AML-193 (cell line): Measurements from ENCODE around the gene GLRA2.

ENCODE experiments used
- DNase-seq, 2 experiments: peaks; one replicate each; lab custom pipeline; 2025; lab: John Stamatoyannopoulos, UW

The GLRA2 gene

GRCh38 chrX:14529290-14529989 is at the start of gene GLRA2:
Gene GLRA2 (plus strand): TSS chrX:14529536. CDS start chrX:14530058, 522 bp downstream.
- DNase-seq = no peak

GRCh38 chrX:14489437-14489836 is 39.9 kb upstream of the GLRA2 start:
- no peak for DNase-seq

GRCh38 chrX:14491689-14492088 is 37.6 kb upstream of the GLRA2 start:
- no peak for DNase-seq

GRCh38 chrX:14496674-14497073 is 32.7 kb upstream of the GLRA2 start:
- no peak for DNase-seq

- DNase-seq = no peak
These were observed 32.1 kb upstream of the GLRA2 start for GRCh38 chrX:14497184-14497666.

- DNase-seq = no peak
These were observed 28.0 kb upstream of the GLRA2 start for GRCh38 chrX:14501327-14501726.

GRCh38 chrX:14504960-14505538 is 24.3 kb upstream of the GLRA2 start:
- no peak for DNase-seq

- DNase-seq = no peak
These were observed 23.7 kb upstream of the GLRA2 start for GRCh38 chrX:14505648-14506047.

- DNase-seq = no peak
These were observed 22.5 kb upstream of the GLRA2 start for GRCh38 chrX:14506866-14507265.

GRCh38 chrX:14508025-14508690 is 21.2 kb upstream of the GLRA2 start:
- no peak for DNase-seq

- DNase-seq = no peak
These were observed 19.8 kb upstream of the GLRA2 start for GRCh38 chrX:14509325-14510057.

GRCh38 chrX:14528629-14529289 is 577 bp upstream of the GLRA2 start:
- peak; percentile 4 to 7 for DNase-seq

- DNase-seq = no peak
These were observed 4.5 kb downstream of the GLRA2 start for GRCh38 chrX:14533867-14534266.

- no peak for DNase-seq
These were observed 16.9 kb downstream of the GLRA2 start for GRCh38 chrX:14546190-14546589.

- DNase-seq = no peak
These were observed 24.9 kb downstream of the GLRA2 start for GRCh38 chrX:14554131-14554715.

GRCh38 chrX:14564058-14564457 is 34.7 kb downstream of the GLRA2 start:
- no peak for DNase-seq

GRCh38 chrX:14573161-14573560 is 43.8 kb downstream of the GLRA2 start:
- DNase-seq = no peak

GRCh38 chrX:14581081-14581480 is 51.7 kb downstream of the GLRA2 start:
- no peak for DNase-seq

- no peak for DNase-seq
These were observed 55.2 kb downstream of the GLRA2 start for GRCh38 chrX:14584548-14584947.

- DNase-seq = no peak
These were observed 60.9 kb downstream of the GLRA2 start for GRCh38 chrX:14590216-14590615.

GRCh38 chrX:14590693-14591424 is 61.5 kb downstream of the GLRA2 start:
- no peak for DNase-seq
